ENCODE measurements around the gene BMERB1.
"Not testable (repeated sequence)": the region's sequence is repeated elsewhere in the genome, so short reads cannot be mapped to it uniquely, and the experiment has no call there.

BMERB1 gene

DNA sequence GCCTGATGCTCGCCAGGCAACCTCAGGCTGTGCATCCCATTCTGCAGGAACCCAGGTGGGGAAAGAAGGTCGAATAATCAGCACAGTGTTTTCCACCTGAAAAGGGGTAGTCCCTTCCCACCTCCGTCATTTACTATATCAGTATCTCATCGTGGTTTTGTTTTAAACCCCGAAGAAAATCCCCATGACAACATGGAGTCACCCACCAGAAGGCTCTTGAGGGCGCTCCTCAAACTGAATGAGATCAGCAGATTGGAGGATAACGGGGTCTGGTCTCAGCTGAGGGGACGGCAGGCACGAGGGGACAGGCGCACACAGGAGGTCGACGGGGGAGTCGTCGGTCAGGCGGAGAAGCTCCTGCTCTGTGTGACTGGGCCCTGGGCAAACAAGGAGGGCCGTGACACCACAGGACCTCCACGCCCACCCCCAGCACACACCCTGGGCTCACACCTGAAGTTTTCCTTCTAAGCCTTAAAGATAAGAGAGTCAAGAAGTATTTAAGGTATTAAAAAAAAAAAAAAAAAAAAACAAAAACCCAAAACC, 164.3 kb downstream of the BMERB1 start:
- DNase-seq = no peak

DNA sequence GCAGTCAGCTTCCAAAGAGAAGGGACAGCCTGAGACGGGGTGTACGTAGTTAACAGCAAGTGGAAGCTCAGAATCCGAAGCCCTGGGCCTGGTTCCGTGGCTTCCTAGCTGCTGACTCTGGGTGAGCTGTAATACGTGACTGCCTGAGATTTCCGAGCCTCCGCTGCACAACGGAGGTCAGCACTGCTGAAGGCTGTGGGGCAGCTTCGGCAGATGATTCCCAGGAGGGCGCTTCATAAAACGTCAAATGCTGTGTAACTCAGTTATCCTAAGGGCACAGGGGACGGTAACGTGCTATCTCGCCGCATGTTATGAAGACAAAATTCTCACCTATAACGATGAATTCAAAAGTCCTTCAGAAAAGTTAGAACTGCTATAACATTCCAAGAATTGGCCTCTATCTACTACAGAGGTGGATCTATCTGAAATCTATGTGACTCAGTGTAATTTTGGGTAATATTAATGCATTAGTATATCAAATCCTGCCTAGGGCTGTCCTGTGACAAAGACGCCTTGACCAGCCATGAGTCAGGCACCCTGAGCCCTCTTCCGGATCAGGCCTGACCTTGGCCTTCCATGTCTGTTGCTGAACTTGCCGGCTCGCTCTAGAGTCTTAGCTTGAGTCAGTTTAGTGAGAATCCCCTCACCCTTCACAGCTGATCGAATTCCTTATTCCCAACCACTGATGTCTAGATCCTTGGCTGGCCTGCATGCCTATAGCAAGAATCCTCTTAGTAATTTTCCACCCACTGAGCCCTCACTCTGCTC, 165.1 kb downstream of the BMERB1 start:
- no peak for DNase-seq

DNA sequence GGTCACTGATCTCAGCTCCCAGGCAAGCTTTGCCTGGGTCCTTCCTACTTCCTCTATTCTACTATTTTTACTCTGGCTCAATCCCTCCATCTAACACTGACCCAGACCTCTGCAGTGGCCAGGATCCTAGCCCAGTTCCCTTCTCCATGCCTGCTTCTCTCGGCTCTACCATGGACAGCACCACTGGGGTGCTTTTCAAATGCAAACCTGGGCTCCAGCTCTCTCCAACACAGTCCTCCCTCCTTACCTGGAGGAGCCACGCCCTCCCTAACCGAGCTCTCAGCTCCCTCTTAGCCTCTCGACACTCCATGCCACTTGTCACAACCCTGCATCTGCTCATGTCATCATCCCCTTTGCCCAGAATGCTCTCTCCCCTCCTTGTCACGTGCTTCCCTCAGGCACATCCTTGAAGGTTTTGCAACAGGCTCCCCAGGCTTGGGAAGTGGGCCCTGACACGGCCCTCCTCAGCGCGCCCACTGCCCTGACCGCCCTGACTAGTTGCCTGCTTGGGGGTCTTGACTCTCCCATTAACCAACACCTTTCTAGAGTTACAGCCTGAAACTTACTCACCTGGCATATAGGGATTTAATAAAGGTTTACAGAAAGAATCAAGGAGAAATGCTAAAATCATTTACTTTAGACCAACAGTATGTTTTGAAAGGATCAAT, 167.0 kb downstream of the BMERB1 start:
- DNase-seq = no peak

DNA sequence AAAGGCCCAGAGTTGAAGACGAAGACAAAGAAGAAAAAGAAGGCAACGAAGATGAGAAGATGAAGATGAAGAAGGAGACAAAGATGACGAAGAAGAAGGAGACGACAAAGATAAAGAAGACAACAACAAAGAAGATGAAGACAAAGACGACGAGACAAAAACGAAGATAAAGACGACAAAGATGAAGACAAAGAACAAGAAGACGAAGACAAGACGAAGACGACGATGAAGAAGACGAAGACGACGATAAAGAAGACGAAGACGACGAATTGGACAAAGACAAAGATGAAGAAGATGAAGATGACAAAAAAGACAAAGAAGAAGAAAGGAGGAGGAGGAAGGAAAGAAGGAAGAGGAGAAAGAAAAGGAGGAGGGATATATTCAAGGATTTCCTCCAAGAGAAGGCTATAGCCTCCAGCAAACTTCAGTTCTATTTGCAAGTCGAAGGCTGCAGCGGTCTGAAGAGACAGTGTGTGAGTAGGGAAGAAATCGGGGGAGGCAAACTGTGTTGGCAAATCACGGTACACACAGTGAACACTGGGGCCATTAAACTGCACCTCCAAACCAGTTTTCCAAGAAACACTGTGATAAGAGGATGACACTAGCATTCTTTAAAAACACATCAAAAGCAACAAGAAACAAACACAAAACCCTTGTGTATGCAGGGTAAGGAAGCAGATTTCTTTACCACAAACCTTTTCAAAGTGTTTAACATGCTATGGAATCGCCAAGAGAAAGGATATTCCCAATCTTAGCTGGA, 168.1 kb downstream of the BMERB1 start:
- DNase-seq = no peak

DNA sequence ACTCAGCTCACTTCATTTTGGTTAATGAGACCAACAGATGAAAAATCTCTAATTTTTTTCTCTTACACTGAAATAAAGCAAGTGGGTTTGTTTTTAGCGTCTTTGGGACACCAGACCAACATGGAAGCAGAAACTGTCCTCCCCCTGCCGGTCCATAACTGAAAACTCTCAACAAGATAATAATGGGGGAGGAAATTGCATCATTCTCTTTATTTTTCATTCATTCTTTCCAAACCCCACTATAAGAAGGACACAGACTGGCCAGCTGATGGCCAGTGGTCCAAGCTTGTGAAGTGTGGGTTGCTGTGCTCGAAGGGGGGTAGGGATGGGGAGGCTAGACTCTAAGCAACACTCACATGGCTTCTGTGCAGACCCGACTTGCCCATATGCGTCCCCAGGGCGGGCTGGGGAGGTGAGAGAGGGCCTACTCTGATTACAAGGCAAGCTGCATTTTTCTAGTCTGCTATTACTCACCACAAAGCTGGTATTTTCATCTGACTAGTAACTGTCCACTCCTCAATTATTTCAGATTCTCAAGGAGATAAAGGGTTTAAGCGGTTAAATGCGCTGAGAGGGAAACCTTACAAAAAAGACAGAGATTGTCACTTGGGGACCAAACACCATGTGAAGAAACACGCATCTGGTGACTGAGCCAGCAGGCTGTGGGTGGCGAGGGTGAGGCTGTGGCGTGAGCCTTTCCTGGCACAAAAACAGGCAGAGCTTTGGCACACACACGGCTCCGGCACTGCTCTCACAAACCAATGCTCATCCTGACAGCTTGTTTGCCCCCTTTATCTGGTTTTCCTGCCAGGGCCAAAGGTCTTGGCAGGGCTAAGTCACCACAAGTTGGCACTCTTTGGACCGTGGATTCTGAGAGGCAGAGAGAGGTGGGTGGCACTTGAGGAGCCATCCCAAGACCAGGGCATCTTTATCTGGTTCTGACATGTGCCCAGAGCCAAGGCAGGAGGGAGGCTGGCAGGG, 170.4 kb downstream of the BMERB1 start:
- no peak for DNase-seq

DNA sequence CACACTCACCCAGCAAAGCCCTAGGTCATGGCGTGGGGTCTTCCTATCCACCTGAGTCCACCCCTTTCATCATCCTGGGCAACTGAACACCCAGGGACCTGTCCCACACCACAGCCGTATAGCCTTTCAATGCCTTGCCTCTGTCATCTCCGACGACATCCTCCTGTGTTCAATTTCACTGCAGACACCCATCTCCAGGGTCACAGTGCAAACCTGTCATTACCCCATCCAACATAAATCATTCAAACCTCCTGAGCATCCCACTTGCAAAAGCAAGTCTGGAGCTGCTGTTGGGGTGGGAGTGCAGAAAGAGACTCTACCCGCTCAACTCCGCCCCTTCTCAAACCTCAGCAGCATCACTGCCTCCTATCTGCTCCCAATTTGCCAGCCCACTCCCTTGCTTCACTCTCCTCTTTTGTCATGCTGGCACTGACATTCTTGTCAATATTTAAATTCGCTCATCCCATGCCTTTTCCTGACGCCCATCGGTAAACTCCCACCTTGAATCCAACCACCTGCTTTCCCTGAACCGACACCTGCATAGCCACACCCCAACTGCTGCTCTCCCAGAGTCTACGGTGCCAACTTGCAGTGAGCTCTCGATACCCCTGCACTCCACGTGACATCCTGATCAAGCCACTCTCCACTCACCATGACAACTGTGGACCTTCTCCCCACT, 171.6 kb downstream of the BMERB1 start:
- DNase-seq = no peak

DNA sequence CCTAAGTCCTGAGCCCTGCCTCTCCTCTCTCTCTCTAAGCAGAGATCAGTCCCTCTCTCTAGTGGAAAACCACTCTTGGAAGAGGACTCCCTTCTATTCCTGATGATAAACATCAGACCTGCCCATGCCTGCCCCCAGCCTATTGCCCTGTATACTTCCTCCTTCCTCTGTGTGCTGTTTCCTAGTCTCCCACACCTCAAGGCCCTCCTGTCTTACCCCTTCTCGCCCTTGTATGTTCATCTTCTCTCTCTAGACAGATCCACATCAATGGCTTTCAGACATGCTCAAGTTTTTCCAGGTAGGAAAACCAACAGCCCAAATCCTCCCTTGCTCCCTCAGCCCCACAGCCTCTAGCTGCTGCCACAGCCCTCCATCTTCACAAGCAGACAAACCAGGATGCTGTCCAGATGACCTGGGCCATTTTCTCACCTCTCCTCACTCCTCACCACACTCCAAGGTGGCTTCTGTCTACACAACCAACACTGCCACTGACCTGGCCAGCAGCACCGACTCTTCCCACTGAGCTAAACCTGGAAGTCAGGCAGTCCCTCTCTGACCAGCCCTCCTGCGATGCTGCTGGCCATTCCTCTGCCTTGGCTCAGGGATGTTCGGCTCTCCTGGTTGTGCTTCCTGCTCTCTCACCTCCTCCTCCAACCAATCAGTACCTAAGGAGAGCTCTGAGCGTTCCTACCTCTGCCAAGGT, 172.3 kb downstream of the BMERB1 start:
- DNase-seq = no peak

DNA sequence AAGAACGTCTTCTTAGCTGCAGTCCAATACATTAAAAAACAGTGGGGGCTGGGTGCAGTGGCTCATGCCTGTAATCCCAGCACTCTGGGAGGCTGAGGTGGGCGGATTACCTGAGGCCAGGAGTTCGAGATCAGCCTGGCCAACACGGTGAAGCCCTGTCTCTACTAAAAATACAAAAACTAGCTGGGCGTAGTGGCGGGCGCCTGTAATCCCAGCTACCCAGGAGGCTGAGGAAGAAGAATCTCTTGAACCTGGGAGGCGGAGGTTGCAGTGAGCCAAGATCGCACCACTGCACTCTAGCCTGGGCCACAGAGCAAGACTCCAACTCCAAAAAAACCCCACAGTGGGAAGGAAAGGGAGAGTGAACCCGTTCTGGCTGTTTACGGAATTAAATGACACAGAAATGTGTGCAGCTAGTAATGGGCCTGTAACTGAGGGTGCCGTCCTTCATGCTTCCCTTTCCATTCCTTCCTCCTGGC, 172.9 kb downstream of the BMERB1 start:
- not testable (repeated sequence) for DNase-seq

DNA sequence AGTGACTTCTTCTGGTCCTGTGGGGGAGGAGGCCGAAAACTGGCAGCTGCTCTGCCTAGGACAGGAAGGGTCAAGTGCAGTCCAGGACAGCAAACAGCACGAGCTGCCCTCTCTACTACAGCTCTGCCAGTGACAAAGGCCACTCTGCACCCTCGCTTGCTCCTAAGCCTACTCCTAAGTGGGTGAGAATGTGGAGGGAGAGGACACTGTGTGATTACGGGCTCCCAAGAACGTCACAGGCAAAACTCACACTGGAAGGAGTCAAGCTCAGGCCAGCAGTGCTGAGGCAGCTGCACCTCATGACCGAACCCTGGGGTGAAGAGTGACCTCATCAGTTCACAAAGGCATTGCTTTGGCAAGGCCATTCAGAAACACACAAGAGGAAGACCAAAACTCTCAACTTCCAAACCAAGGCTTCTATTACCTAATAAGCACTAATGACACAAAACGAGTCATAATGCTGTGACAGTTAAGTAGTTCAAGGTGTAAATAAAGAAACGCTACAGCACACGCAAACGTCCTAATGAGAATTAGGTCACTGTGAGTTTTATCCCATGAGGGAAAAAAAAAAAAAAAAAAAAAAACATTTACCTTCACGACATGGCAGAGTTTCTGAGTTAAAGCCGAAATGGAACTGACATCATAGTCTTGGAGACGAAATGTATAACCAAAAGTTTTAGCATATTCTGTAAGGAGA, 173.5 kb downstream of the BMERB1 start:
- DNase-seq = no peak

DNA sequence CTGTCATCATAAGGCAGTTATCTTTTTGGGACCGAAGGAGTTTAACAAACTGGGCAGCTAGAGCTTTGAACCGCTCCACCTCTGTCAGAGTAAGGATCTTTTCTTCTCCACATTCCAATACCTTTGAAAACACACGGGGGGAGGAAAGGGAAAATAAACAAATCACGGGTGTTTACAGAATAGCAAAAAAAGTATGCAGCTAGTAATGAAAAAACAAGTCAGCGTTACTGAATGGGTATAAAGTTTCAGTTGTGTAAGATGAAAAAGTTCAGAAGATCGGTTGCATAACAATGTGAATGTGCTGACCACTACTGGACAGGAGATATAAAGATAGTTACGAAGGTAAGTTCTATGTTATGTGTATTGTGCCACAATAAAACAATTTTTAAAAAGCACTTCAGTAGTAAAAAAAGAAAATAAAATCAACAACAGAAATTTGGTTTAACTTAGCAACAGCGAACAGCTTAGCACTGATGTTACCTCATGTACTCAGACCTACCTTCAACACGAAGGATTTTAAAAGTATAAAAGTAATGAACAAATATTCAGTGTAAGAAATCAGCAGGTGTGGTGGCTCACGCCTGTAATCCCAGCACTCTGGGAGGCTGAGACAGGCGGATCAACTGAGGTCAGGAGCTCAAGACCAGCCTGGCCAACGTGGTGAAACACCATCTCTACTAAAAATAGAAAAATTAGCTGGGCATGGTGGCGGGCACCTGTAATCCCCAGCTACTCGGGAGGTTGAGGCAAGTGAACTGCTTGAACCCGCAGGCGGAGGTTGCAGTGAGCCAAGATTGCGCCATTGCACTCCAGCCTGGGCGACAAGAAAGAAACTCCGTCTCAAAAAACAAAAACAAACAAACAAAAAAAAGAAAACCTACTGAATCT, 174.3 kb downstream of the BMERB1 start:
- no peak for DNase-seq

DNA sequence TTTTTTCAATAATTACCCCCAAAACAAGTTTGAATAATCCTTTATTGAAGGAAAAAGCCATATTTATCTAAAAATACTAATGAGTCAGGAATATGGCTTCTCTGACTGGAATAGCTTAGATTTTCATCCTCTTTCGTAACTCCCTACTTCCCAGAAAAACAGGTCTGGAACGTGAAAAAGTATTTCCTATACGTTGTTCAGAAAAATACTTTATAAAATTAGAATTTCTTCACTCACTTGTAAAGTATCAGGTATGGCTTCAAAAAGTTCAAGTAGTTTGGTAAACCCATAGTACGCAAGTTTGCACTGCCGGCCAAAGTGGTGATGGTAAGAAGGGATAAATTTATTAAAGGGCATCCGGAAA, 174.9 kb downstream of the BMERB1 start:
- DNase-seq = no peak

DNA sequence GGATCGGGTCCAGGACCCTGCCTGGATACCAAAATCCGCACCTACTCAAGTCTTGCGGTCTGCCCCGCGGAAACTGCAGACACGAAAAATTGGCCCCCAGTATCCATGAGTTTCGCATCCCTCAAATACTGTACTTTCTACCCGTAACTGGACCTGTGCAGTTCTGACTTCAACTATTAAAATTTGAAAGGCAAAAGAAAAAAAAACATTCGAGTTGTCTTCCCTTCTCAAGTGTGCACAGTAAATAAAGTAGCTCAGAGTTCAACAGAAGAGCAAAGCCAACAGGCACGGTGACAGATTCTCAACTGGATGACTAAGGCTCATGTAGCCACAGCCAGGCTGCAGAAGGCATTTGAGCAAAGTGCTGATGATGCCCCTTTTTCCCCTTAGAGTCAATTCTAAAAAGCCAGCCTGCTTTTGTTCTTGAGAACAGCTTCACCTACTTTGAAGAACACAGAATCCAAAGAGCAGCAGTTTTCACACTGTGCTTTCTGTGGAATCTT, 176.0 kb downstream of the BMERB1 start:
- DNase-seq = no peak

DNA sequence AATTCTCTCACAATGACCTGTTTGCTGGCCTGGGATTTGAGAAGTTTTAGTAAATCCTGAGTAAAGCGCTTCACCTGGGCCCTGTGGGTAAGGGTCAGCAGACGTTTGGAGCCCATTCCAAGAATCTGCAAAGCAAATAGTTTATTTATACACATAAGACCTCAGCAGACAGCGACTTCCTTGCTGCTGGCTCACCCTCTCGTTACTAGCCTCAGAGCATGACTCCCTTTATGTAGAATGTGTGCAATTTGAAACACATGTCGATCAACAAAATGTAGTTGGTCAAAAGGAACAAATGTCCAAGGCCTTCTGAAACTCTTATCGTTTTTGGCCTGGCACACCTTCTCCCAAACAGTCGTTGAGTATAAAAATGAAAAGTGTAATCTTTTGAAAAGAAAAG, 177.2 kb downstream of the BMERB1 start:
- no peak for DNase-seq

DNA sequence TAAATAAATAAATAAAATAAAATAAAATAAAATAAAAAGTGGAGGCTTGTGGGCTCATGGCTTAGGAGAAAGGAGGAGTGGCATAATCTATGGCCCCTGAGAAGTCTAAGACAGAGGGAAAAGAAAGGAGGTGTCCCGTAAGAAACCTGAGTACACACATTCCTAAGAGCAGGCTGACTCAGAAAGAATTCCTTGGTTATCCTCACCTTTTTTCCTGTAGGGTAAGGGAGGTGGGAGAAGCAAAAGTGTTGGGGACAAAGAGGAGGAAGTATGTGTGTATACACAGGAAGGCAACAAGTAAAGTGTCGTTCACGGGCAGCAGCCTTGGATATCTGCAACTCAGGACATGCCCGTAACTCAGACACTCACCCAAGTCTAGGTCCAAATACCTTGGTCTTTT, 179.3 kb downstream of the BMERB1 start:
- DNase-seq = no peak

DNA sequence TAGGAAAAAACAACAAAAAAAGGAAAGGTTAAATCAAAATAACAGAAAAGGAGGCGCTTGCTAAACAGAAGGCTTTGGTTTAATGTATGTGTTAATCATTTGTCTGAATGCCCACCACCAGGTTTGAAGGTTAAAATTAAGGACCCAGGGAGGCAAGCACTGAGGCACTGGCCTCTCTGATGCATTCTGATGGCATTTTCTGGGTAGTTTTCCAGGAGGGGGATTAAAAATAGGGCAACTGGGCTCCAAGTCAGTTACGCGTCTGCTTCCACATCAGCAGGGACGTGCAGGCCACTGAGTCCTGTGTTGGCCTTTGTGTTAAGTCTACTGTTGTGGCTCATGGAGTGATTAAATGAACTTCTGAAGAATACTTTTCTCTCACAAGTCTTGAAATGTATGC, 181.6 kb downstream of the BMERB1 start:
- no peak for DNase-seq

DNA sequence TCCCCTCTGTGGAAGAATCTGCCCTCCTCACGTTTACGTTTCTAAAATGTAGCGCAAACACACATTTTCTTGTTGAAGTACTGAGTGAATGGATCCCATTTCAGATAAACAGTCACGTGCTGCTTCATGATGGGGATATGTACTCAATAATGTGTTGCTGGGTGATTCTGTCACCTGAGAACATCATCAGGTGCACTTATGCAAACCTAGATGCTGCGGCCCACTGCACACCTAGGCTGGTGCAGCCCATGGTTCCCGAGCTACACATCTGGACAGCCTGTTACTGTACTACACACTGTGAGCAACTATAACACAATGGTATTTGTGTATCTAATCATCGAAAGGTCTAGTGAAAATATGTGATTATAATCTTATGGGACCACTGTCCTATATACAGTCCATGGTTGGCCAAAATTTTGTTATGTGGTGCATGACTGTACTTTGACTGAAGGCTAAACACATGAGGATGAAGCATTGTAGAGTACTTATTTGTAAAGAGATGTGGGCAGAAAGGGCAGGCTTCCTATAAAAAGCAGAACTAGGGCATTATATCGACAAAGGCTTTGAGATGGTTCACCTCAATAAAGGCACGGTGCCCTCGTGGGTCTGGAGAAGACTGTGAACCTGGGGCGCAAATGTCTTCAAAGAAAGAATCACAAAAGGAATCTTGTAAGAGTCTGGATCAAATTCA, 182.2 kb downstream of the BMERB1 start:
- DNase-seq = no peak

DNA sequence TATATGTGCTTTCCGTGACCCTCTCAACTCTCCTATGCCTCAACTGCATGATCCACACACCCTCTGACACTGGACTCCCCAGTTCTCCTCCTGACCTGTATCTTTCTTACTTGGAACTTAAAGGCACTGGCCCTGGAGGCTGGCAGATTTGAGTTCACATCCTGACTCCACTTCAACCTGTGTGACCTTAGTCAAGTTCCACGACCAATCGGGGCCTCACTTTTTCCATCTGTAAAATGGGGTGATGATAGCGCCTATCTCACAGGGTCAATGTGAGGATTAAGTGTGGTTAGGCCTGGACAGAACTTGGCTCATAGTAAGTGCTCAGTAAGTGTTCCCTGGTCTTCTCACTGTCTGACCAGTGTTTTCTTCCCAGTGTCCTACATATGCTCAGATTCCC, 183.5 kb downstream of the BMERB1 start:
- DNase-seq = no peak

DNA sequence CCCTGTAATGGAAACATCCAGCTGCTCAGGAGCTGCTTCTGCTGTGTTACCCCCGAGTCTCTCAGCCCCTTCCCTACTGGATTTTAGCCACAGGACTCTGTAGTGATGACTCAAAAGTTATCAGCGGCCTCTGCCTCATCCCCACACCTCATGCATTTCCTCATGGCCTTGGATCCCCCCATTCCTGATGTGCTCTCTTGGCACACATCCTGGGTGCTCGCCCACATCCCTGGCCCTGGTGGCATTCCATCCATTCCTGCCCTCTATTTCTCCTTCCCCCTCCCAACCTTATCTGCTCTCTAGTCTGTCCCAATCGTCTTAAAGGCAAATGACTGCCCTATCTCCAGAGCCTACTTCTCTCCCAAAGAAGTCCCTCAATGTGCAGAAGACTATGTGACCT, 184.0 kb downstream of the BMERB1 start:
- no peak for DNase-seq
